ENCODE measurements around the gene CFAP210.

Gene CFAP210

DNA sequence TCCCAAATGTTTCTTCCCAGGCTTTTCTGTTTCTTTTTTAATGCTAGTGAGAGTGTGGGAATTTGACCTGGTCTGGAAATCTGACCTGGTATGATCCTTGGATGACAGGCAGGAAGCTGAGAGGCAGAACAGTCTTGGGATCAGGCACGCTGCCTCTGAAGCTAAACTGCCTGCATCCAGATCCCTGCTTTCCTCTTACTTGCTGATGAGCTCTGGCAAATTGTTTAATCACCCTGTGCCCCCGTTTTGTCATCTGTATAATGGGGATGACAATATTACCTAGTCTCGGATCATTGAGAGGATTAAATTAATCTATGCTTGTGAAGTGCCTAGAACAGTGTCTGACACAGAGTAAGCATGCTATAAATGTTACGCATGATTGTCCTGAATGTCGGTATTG lies 42.7 kb upstream of the CFAP210 start:
- H3K9me3 ChIP-seq (ENCODE audit: insufficient read depth, low read depth, low read length): no peaks in the 10 kb centered on the region
- no peak overlapping the region for H2AK5ac ChIP-seq (ENCODE audit: low read length)
- H3K9ac ChIP-seq (ENCODE audit: low read length): no peak overlapping the region
- H4K91ac ChIP-seq (ENCODE audit: low read depth, low read length): no peak overlapping the region
- no peak for DNase-seq
- H4K8ac ChIP-seq (ENCODE audit: low read depth, low read length): no peak overlapping the region
- peaks cover 2% of the 10 kb centered on the region in 2 experiments for H3K4me1 ChIP-seq (ENCODE audit: control insufficient read depth in 1 of 2, insufficient read depth in 2 of 2, low read length in 2 of 2)
- H2AFZ ChIP-seq (ENCODE audit: insufficient read depth, low read length, poor library complexity): no peak overlapping the region
- H2BK5ac ChIP-seq (ENCODE audit: low read depth, low read length, poor library complexity): no peak overlapping the region
- H3K79me1 ChIP-seq (ENCODE audit: low read length): peaks cover 2% of the 10 kb centered on the region
- H2BK120ac ChIP-seq (ENCODE audit: insufficient read depth, low read length, poor library complexity): no peak overlapping the region
- H3K36me3 ChIP-seq (ENCODE audit: control insufficient read depth in 1 of 2, insufficient read depth in 2 of 2, low read length in 2 of 2): peaks cover 0 to 1% of the 10 kb centered on the region in 2 experiments
- no peak overlapping the region for H3K27ac ChIP-seq (ENCODE audit: low read depth, low read length)
- WGBS (ENCODE audit: extremely low coverage, insufficient coverage, insufficient read length): no CpG with 5 or more reads among the region's 5 CpGs
- H3K23ac ChIP-seq (ENCODE audit: low read length): no peak overlapping the region
- peaks cover 2% of the 10 kb centered on the region for H3K79me2 ChIP-seq (ENCODE audit: control insufficient read depth, insufficient read depth, low read length, poor library complexity)
- H3K14ac ChIP-seq (ENCODE audit: low read length): no peak overlapping the region
- H2BK12ac ChIP-seq (ENCODE audit: low read length): no peak overlapping the region
- H3K27me3 ChIP-seq (ENCODE audit: insufficient read depth, low read length): no peaks in the 10 kb centered on the region
- H3K18ac ChIP-seq (ENCODE audit: low read length): no peak overlapping the region
- no peak overlapping the region for H3K4me2 ChIP-seq (ENCODE audit: low read length)
- H3K4ac ChIP-seq (ENCODE audit: low read depth, low read length): no peak overlapping the region
- no peak overlapping the region for H4K12ac ChIP-seq (ENCODE audit: low read depth, low read length)
- H3K4me3 ChIP-seq (ENCODE audit: low read depth, low read length): no peak overlapping the region

- no peak overlapping the region for H2AFZ ChIP-seq (ENCODE audit: insufficient read depth, low read length, poor library complexity)
- no peaks in the 10 kb centered on the region for H3K36me3 ChIP-seq (ENCODE audit: control insufficient read depth in 1 of 2, insufficient read depth in 2 of 2, low read length in 2 of 2)
- H4K12ac ChIP-seq (ENCODE audit: low read depth, low read length): no peak overlapping the region
- H3K9me3 ChIP-seq (ENCODE audit: insufficient read depth, low read depth, low read length): no peaks in the 10 kb centered on the region
- no peak overlapping the region for H3K23ac ChIP-seq (ENCODE audit: low read length)
- peaks cover 2% of the 10 kb centered on the region in 2 experiments for H3K4me1 ChIP-seq (ENCODE audit: control insufficient read depth in 1 of 2, insufficient read depth in 2 of 2, low read length in 2 of 2)
- H3K79me1 ChIP-seq (ENCODE audit: low read length): peaks cover 2% of the 10 kb centered on the region
- no peak overlapping the region for H3K9ac ChIP-seq (ENCODE audit: low read length)
- H2BK5ac ChIP-seq (ENCODE audit: low read depth, low read length, poor library complexity): no peak overlapping the region
- H3K27ac ChIP-seq (ENCODE audit: low read depth, low read length): no peak overlapping the region
- H3K14ac ChIP-seq (ENCODE audit: low read length): no peak overlapping the region
- H3K4me2 ChIP-seq (ENCODE audit: low read length): no peak overlapping the region
- no CpG with 5 or more reads among the region's 4 CpGs for WGBS (ENCODE audit: extremely low coverage, insufficient coverage, insufficient read length)
- H3K4me3 ChIP-seq (ENCODE audit: low read depth, low read length): no peak overlapping the region
- peaks cover 2% of the 10 kb centered on the region for H3K79me2 ChIP-seq (ENCODE audit: control insufficient read depth, insufficient read depth, low read length, poor library complexity)
- H4K8ac ChIP-seq (ENCODE audit: low read depth, low read length): no peak overlapping the region
- H3K27me3 ChIP-seq (ENCODE audit: insufficient read depth, low read length): no peaks in the 10 kb centered on the region
- DNase-seq: no peak
- no peak overlapping the region for H3K18ac ChIP-seq (ENCODE audit: low read length)
- no peak overlapping the region for H2AK5ac ChIP-seq (ENCODE audit: low read length)
- no peak overlapping the region for H2BK120ac ChIP-seq (ENCODE audit: insufficient read depth, low read length, poor library complexity)
- H3K4ac ChIP-seq (ENCODE audit: low read depth, low read length): no peak overlapping the region
- H2BK12ac ChIP-seq (ENCODE audit: low read length): no peak overlapping the region
- H4K91ac ChIP-seq (ENCODE audit: low read depth, low read length): no peak overlapping the region
These were observed 41.4 kb upstream of the CFAP210 start for GRCh38 chr2:169735623-169736022.

GRCh38 chr2:169734169-169734847 lies 40.1 kb upstream of the CFAP210 start:
- peak; percentile 11 to 53 for DNase-seq
- H3K9me3 ChIP-seq (ENCODE audit: insufficient read depth, low read depth, low read length): no peaks in the 10 kb centered on the region
- H3K4ac ChIP-seq (ENCODE audit: low read depth, low read length): peak overlapping the region; percentile 15
- H2BK5ac ChIP-seq (ENCODE audit: low read depth, low read length, poor library complexity): no peak overlapping the region
- H2BK120ac ChIP-seq (ENCODE audit: insufficient read depth, low read length, poor library complexity): no peak overlapping the region
- no peak overlapping the region for H3K23ac ChIP-seq (ENCODE audit: low read length)
- peak overlapping the region; percentile 65 for H3K9ac ChIP-seq (ENCODE audit: low read length)
- H3K4me1 ChIP-seq (ENCODE audit: control insufficient read depth in 1 of 2, insufficient read depth in 2 of 2, low read length in 2 of 2): peaks cover 2% of the 10 kb centered on the region in 2 experiments
- H3K4me3 ChIP-seq (ENCODE audit: low read depth, low read length): peak overlapping the region; percentile 83
- no peaks in the 10 kb centered on the region for H3K27me3 ChIP-seq (ENCODE audit: insufficient read depth, low read length)
- peaks cover 2% of the 10 kb centered on the region for H3K79me2 ChIP-seq (ENCODE audit: control insufficient read depth, insufficient read depth, low read length, poor library complexity)
- no peak overlapping the region for H3K27ac ChIP-seq (ENCODE audit: low read depth, low read length)
- H2BK12ac ChIP-seq (ENCODE audit: low read length): no peak overlapping the region
- peak overlapping the region; percentile 70 for H3K18ac ChIP-seq (ENCODE audit: low read length)
- peak overlapping the region; percentile 39 for H4K91ac ChIP-seq (ENCODE audit: low read depth, low read length)
- WGBS (ENCODE audit: extremely low coverage, insufficient coverage, insufficient read length): no CpG with 5 or more reads among the region's 69 CpGs
- peak overlapping the region; percentile 86 for H3K14ac ChIP-seq (ENCODE audit: low read length)
- peak overlapping the region; percentile 80 for H4K8ac ChIP-seq (ENCODE audit: low read depth, low read length)
- no peaks in the 10 kb centered on the region for H3K36me3 ChIP-seq (ENCODE audit: control insufficient read depth in 1 of 2, insufficient read depth in 2 of 2, low read length in 2 of 2)
- H2AK5ac ChIP-seq (ENCODE audit: low read length): no peak overlapping the region
- H3K4me2 ChIP-seq (ENCODE audit: low read length): peak overlapping the region; percentile 83
- peak overlapping the region; percentile 73 for H4K12ac ChIP-seq (ENCODE audit: low read depth, low read length)
- H2AFZ ChIP-seq (ENCODE audit: insufficient read depth, low read length, poor library complexity): peak overlapping the region; percentile 93
- H3K79me1 ChIP-seq (ENCODE audit: low read length): peaks cover 2% of the 10 kb centered on the region

- no peaks in the 10 kb centered on the region for H3K27me3 ChIP-seq (ENCODE audit: insufficient read depth, low read length)
- no peak overlapping the region for H4K91ac ChIP-seq (ENCODE audit: low read depth, low read length)
- H3K79me1 ChIP-seq (ENCODE audit: low read length): peaks cover 2% of the 10 kb centered on the region
- no peak overlapping the region for H2BK120ac ChIP-seq (ENCODE audit: insufficient read depth, low read length, poor library complexity)
- H3K27ac ChIP-seq (ENCODE audit: low read depth, low read length): no peak overlapping the region
- H3K9ac ChIP-seq (ENCODE audit: low read length): no peak overlapping the region
- no peak overlapping the region for H3K4ac ChIP-seq (ENCODE audit: low read depth, low read length)
- H2AK5ac ChIP-seq (ENCODE audit: low read length): no peak overlapping the region
- no peak overlapping the region for H2BK12ac ChIP-seq (ENCODE audit: low read length)
- DNase-seq: peak in 1 of 2 donors; percentile 21
- H3K4me2 ChIP-seq (ENCODE audit: low read length): peak overlapping the region; percentile 83
- no peaks in the 10 kb centered on the region for H3K36me3 ChIP-seq (ENCODE audit: control insufficient read depth in 1 of 2, insufficient read depth in 2 of 2, low read length in 2 of 2)
- peak overlapping the region; percentile 3 for H4K8ac ChIP-seq (ENCODE audit: low read depth, low read length)
- no CpG with 5 or more reads among the region's 13 CpGs for WGBS (ENCODE audit: extremely low coverage, insufficient coverage, insufficient read length)
- no peak overlapping the region for H4K12ac ChIP-seq (ENCODE audit: low read depth, low read length)
- H2BK5ac ChIP-seq (ENCODE audit: low read depth, low read length, poor library complexity): no peak overlapping the region
- peak overlapping the region; percentile 83 for H3K4me3 ChIP-seq (ENCODE audit: low read depth, low read length)
- peaks cover 2% of the 10 kb centered on the region in 2 experiments for H3K4me1 ChIP-seq (ENCODE audit: control insufficient read depth in 1 of 2, insufficient read depth in 2 of 2, low read length in 2 of 2)
- no peak overlapping the region for H3K23ac ChIP-seq (ENCODE audit: low read length)
- H3K18ac ChIP-seq (ENCODE audit: low read length): no peak overlapping the region
- no peak overlapping the region for H3K14ac ChIP-seq (ENCODE audit: low read length)
- H3K9me3 ChIP-seq (ENCODE audit: insufficient read depth, low read depth, low read length): no peaks in the 10 kb centered on the region
- H3K79me2 ChIP-seq (ENCODE audit: control insufficient read depth, insufficient read depth, low read length, poor library complexity): peaks cover 2% of the 10 kb centered on the region
- H2AFZ ChIP-seq (ENCODE audit: insufficient read depth, low read length, poor library complexity): peak overlapping the region; percentile 65
These were observed 38.6 kb upstream of the CFAP210 start for GRCh38 chr2:169732583-169733358.
